DLD1 (cell line): ENCODE data around the gene C21orf58.

Experiments used
- in situ Hi-C: cut with HindIII; loops from 2 replicates; pipeline ENCODE4 v1.10.0; 2017; ENCODE audit warnings: low sequenced_read_pairs

C21orf58 gene

DNA sequence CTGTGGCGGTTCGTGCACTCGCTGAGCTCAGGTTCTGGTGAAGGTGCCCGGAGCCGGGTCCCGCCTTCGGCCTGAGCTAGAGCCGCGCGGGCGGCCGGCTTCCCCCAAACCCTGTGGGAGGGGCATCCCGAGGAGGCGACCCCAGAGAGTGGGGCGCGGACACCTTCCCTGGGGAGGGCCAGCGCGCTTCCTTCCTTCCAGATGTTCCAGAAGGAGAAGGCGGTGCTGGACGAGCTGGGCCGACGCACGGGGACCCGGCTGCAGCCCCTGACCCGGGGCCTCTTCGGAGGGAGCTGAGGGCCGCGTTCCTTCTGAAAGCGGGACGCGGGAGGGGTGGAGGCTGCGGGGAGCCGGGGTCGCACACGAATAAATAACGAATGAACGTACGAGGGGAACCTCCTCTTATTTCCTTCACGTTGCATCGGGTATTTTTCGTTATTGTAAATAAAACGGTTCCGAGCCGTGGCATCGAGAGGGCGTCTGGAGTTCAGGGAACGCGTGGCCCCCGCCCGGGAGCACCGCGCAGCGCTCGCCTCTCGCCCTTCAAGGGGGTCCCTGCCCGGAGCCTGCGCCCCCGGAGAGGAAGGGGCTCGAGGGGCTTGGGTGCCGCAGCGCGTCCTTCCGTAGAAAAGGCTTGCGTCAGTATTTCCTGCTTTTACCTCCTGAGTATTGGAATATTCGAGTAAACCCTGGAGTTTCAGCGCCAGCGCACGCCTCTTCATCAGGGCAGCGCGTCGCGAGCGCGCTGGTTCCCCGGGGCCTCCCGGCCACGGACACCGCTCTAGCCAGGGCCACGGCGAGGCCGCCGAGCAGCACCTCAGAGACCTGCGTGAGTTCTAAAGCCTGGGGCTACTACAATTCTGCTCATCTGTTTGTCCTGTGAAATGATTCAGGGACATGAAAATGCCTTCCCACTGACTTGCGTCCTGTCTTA, 26.1 kb downstream of the C21orf58 start:
- in situ Hi-C loops: no loop called here

- in situ Hi-C loops: no loop called here
Observed at GRCh38 chr21:46295996-46296752, 27.5 kb downstream of the C21orf58 start.

DNA sequence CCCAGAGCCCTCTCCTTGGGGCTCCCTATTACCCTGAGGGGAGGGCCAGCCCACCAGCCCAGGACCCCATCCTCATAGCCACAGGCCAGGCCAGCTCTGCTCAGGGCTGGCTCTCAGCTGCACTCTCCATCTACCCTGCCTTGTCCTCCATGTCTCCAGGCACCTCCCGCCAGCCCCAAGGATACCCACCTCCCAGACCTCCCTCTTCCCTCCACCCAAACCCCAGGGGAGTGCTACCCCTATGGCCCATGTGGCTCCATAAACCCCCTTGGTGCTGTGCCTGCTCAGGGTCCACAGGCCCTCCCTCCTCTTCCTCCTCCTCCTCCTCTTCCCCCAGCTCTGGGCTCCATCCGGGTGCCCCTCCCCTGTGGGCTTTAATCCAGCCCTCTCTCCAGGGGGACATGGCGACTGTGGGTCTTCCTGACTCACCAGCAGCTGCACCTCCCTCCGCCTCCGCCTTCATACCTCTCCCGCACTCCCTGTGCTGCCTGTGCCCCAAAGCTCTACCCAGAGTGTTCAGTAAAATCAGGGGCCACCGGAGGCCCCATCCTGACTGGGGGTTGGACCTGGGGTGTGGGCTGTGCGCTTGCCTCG, 28.4 kb downstream of the C21orf58 start:
- in situ Hi-C loops: no loop called here

DNA sequence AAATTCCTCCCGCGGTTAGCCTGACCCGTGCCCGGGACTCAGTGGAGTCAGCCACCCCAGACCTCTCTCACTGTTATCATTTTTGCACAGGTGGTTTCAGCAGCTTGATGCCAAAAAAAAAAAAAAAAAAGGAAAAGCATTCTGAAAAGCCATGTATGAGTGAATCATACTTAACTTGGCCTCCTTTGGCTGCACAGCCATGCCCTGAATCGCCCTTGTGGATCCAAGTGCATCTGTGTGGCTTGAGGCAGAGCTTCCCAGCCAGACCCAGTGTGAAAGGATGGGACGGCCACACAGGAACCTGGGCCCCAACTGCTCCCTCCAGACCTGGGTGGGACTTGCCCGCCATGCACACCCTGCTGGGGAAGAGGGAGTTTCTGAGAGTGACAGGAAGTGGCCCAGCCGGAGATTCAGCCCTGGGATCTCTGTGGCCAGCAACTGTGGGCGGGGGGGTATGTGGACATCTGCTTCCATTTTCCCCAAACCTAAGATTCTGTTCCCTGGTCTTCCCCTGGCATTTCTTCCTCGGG, 29.0 kb downstream of the C21orf58 start:
- in situ Hi-C loops: no loop called here

GRCh38 chr21:46291561-46291960, 32.1 kb downstream of the C21orf58 start:
- in situ Hi-C loops: no loop called here

GRCh38 chr21:46289655-46290179, 34.0 kb downstream of the C21orf58 start:
- in situ Hi-C loops: no loop called here

DNA sequence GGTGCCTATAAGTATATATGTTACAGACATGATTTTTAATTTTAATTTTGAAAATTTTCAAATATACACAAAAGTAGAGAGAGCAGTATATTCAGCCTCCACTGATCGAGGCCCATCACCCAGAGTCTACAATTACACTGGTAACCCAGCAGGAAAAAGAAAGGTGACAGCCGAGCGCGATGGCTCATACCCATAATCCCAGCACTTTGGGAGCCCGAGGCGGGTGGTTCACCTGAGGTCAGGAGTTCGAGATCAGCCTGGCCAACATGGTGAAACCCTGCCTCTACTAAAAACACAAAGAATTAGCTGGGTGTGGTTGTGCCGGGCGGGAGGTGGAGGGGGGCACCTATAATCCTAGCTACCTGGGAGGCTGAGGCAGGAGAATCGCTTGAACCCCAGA, 36.1 kb downstream of the C21orf58 start:
- in situ Hi-C loops: no loop called here

DNA sequence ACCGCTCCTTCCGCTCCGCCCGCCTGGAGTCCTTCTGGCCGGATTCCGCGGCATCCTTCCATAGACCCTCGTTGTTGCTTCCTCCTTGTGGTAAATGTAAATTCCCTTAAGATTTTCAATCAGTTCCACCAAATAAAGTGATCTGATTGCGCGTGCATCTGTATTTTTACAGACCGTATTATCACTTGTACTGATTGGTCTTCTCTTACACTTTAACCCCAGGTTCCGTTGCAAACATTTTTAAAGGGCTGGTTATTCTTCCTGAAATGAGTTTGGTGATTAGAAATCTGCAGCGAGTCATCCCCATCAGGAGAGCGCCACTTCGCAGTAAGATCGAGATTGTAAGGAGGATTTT, 37.0 kb downstream of the C21orf58 start:
- in situ Hi-C loops: no loop called here

DNA sequence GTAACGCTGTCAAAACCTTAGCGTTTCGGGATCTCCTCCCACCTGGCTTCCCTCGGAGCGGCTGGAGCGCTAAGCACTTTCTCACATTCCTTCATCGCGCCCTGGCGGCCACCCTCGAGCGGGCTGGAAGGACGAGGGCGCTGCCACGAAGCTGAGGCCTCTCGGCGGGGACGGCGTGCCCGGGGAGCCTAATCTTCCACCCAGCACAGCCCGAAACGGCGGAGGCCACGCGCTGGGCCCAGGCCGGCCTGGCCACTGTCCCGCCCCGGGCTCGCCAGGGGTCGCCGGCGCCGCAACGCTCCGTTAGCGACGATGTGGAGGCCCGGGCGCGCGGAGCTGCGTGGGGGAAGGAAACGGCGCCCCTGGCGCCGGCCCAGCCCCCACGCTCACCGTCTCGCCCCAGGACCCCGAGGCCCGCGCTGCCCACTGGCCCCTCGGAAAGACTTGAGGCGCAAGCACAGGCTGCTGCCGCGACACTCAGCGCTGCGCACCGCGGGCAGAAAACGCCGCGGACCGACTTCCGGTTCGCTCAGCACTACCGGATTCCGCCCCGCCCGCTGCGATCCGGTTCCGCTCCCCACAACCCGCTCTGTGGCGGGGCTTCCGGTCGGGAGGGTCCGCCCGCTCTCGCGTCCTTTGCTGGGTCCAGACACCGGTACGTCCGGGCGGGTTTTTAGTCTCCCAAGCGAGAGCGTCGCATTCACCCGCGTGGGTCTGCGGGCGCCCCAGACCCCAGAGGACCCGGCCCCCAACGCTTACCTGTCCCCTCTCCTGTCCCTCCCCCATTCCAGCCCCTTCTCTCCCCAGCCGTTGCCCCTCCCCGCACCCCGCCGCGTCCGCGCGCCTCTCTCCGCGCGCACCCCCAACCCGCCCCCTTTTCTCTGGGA, 37.7 kb downstream of the C21orf58 start, which contains the start of gene YBEY:
Gene YBEY (plus strand): TSS at position 582 of the 887 bp plus-strand sequence. CDS start 572 bp downstream, outside the sequence.
- in situ Hi-C loops: no loop called here

- in situ Hi-C loops: no loop called here
Observed at GRCh38 chr21:46285206-46285661, 38.4 kb downstream of the C21orf58 start, which contains the start of gene MCM3AP. Gene MCM3AP (minus strand): TSS chr21:46285611. CDS start chr21:46285286, 325 bp downstream.

- in situ Hi-C loops: no loop called here
Observed at GRCh38 chr21:46284733-46285132, 38.9 kb downstream of the C21orf58 start.

DNA sequence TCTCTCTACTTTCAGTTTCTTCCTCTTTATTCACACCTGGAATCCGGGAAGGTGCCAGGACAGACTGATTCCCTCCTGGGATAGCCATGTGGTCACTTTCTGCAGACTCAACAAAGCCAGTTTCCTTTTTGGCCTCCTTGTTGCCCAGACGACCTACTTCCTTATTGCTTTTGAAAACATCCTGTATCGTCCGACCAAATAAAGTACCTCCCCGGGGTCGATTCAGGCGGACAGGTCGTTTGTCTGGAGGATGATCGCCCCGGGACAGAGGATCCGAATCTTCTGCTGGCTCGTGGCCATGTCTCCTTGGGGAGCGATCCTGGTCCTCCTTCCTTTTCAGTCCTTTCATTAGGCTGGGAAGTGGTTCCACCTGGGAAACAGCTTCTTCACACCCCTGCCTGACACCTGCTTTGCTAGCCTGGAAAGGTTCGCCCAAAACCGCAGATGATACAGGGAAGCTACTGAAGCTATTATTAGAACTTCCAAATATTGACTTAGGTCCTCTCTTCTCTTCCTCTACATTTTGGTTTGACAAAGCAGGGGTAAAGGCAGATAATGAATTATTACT, 39.5 kb downstream of the C21orf58 start:
- in situ Hi-C loops: no loop called here

- in situ Hi-C loops: no loop called here
Observed at GRCh38 chr21:46274797-46275390, 48.8 kb downstream of the C21orf58 start.

DNA sequence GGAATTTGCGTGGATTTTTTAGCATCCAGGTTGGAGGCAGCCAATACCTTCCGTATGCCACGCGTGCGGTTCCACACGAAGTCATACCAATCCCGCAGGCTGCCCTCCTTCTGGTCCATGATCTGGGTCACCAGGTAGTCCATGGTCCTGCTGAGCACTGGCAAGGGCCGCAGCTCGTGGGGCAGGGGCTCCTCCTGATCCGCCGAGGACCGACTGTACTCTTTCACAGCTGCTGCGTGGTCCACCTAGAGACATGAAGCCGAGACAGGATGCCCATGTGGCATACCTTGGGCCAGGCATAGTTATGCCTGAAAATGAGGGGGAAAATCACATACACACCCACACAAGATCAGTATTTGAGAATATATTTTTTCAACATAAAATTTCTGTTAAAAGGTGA, 50.3 kb downstream of the C21orf58 start:
- in situ Hi-C loops: no loop called here

- in situ Hi-C loops: no loop called here
Observed at GRCh38 chr21:46269466-46269865, 54.2 kb downstream of the C21orf58 start.

- in situ Hi-C loops: no loop called here
Observed at GRCh38 chr21:46268371-46268770, 55.3 kb downstream of the C21orf58 start.

DNA sequence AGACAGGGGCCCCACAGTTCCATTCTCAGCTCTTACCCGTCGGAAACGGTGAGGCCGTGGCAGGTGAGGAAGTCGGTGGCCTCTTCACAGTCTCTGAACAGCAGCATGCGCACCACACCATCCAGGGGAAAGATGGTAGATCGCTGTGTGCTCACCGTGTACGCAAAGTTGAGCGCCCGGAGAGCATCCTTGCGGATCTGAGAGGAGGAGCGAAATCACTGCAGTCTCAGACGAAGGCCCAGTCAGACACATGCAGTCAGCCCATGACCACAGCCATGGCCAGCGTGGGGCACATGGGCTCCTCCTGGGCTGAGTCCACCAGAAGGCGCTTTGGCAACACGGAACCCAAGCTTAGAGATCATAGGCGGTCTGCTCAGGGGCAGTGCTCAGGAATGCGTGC, 56.7 kb downstream of the C21orf58 start:
- in situ Hi-C loops: no loop called here

- in situ Hi-C loops: no loop called here
Observed at GRCh38 chr21:46265736-46266525, 57.7 kb downstream of the C21orf58 start.
